ENCODE data around the gene GAS2. TPM values are rescaled to one million over a fixed set of nuclear protein-coding genes. Genes with fewer than 3 reads are reported as not detected.
"Not testable (repeated sequence)": the region's sequence is repeated elsewhere in the genome, so short reads cannot be mapped to it uniquely, and the experiment has no call there.

Gene GAS2
- total RNA-seq (2014; rRNA removed; shearing (Covaris generic)), result 4.4 and 7.6 TPM in 2 replicates

DNA sequence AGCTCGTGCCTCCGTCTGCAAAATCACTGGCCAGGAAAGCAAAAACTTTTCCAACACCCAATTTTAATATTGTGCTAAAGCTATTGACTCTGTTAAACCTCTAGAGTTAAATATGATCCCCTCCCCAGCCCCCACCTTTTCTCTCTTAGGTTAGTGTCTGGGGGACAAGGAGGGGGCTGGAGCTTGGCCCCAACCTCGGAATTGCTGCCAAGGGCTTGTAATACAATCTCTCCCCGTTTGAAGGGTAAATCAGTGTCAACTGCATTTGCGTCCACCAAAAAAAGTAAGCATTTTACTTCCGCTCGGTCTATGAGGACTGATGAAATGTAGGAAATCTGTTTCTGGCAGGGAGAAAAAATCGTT, at the start of gene GAS2:
Gene GAS2, plus strand, starts transcription at position 287 of the 363 bp plus-strand sequence. CDS start 8,259 bp downstream, outside the sequence.
- no peak for DNase-seq (ENCODE audit: low spot score)

- DNase-seq (ENCODE audit: low spot score), result no peak
Observed at GRCh38 chr11:22617868-22618267, 48.5 kb upstream of the GAS2 start.

- peak; percentile 73 for DNase-seq (ENCODE audit: low spot score)
Observed at GRCh38 chr11:22624742-22625447, 41.5 kb upstream of the GAS2 start.

DNA sequence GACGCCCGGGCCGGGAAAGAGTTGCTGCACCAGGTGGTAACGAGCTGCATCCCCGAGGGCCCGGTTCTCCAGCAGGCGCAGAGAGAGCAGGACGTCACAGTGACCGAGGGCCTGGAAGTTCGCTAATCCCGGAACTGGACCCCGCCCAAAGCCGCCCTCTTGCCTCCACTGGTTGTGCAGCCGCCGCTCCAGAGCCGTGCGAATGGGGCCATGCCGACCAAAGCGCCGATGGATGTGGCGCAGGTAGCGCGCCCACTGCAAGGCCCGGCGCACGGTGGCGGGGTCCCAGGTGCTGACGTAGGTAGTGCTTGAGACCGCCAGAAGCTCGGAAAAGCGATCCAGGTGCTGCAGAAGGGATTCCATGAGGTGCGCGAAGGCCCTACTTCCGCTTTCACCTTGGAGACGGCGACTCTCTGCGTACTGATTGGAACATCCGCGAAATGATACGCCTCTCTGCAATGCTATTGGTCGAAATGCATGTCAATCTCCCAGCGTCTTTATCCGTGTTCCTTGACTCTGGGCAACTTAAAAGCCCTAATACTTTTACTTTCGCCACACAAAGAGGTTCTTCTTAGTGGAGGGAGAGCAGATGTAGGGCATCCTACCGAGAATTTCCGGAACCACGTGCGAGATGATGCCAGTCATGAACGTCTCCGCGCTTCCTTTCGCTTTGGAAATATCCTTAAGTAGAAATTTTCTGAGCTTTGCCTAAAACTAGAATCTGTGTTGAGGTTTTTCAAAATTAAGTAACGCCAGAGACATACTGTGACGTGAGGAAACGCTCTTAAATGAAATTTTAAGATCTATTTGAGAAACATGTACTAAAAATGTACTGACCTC, 40.7 kb upstream of the GAS2 start, which contains the start of gene FANCF:
Gene FANCF, minus strand, starts transcription at position 376 of the 840 bp plus-strand sequence. Its CDS starts 13 bp downstream, at position 363.
- peak; percentile 99 for DNase-seq (ENCODE audit: low spot score)

DNA sequence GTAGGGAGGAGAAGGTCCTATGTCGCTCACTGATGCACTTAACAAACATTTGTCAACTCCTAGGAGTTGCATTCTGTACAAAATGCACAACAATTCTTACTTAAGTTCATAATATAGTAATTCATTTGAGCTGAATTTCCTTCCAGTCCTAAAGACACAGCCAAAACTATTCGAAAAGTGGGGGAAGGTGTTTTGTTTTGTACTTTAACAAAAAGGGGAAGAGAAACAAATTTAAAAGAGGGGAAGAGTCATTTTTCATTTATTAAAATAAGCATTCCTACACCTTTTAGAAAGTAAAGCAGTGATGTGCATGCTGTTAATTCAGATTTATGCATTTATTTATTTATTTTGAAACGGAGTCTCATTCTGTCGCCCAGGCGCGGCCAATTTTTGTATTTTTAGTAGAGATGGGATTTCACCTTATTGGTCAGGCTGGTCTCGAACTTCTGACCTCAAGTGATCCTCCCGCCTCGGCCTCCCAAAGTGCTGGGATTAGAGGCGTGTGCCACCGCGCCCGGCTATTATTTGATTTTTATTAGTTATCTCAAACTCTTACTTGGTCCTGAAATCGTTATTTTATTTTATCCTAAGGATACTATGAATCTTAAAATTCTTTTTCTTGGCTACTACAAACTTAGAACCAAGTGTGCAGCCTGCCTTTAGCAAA, 39.7 kb upstream of the GAS2 start:
- no peak for DNase-seq (ENCODE audit: low spot score)

DNA sequence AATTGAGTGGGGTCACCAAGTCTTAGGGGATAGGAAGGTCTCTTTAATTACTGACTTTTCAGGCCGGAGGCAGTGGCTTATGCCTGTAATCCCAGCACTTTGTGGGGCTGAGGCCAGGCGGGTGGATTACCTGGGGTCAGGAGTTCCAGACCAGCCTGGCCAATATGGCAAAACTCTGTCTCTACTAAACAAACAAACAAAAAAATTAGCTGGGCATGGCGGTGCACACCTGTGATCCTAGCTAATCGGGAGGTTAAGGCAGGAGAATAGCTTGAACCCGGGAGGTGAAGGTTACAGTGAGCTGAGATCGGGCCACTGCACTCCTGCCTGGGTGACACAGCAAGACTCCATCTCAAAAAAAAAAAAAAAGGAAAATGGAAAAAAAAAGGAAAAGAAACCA, 39.0 kb upstream of the GAS2 start:
- DNase-seq (ENCODE audit: low spot score), result no peak

DNA sequence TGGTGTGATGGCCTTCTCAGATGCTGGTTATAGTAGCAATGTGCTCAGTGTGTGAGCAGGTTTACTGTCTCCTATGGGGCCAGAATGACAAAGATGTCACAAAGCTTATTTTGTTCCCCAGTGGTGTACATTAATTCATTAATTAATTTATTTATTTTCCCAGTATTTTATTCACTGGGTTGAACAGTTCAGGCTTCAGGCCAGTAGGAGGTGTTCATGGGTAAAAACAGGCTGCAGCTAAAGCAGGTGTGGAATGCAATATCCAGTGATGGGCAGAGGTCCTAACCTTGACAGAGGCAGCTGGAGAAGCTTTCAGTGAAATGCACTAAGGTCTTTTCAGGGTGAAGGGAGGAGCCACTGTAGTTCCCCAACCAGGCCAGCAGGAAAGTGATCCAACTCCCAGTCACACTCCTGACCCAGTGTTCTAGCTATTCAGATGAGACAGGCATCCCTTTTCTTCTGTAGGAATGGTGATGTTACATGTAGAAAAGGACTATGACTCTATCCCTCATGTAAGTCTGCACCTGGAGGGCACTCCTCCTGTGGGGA, 33.0 kb upstream of the GAS2 start:
- DNase-seq (ENCODE audit: low spot score), result no peak

GRCh38 chr11:22634897-22635629, 31.3 kb upstream of the GAS2 start:
- DNase-seq (ENCODE audit: low spot score), result peak; percentile 58

DNA sequence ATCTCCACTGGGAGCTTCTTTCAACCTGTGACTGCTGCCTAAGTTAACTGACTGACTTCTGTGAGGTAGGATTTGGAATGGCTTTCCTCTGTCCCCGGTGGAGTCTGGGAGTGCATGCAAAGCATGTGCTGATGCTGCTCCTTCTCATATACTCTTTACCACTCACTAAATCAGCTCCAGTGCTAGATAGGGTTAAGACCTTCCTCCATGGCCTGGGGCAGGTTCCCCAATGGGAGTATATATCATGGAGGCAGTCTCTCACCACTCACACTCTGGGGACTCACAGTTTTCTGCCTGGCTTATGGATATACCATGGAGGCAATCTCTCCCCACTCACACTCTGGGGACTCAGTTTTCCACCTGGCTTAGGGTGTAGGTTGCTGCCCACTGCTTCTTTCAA, 30.7 kb upstream of the GAS2 start:
- no peak for DNase-seq (ENCODE audit: low spot score)

GRCh38 chr11:22640862-22641261, 25.5 kb upstream of the GAS2 start:
- no peak for DNase-seq (ENCODE audit: low spot score)

GRCh38 chr11:22641559-22641958, 24.9 kb upstream of the GAS2 start:
- DNase-seq (ENCODE audit: low spot score), result no peak

GRCh38 chr11:22652346-22652745, 14.1 kb upstream of the GAS2 start:
- not testable (repeated sequence) for DNase-seq (ENCODE audit: low spot score)

DNA sequence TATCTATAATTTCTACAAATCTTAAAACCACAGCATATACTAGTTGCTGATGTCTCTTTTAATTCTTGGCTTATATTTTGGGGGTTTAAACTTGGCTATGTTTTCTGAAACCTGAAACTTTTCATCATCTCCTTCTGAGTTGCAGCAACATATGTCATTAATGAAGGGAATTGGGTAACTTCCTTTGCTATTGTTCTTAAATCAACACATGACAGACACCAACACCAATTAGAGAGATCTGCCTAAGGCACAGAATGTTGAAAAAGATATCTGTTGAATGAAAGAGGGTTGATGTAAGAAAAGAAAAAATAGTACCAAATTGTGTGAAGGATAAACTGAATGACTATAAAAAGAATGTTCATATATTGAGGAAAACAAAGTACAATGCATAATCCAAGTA, 10.3 kb upstream of the GAS2 start:
- DNase-seq (ENCODE audit: low spot score), result peak; percentile 34

- no peak for DNase-seq (ENCODE audit: low spot score)
Observed at GRCh38 chr11:22657101-22657694, 9.2 kb upstream of the GAS2 start.

GRCh38 chr11:22659783-22660182, 6.6 kb upstream of the GAS2 start:
- DNase-seq (ENCODE audit: low spot score), result no peak

GRCh38 chr11:22666688-22667439, 453 bp downstream of the GAS2 start:
- DNase-seq (ENCODE audit: low spot score), result no peak

DNA sequence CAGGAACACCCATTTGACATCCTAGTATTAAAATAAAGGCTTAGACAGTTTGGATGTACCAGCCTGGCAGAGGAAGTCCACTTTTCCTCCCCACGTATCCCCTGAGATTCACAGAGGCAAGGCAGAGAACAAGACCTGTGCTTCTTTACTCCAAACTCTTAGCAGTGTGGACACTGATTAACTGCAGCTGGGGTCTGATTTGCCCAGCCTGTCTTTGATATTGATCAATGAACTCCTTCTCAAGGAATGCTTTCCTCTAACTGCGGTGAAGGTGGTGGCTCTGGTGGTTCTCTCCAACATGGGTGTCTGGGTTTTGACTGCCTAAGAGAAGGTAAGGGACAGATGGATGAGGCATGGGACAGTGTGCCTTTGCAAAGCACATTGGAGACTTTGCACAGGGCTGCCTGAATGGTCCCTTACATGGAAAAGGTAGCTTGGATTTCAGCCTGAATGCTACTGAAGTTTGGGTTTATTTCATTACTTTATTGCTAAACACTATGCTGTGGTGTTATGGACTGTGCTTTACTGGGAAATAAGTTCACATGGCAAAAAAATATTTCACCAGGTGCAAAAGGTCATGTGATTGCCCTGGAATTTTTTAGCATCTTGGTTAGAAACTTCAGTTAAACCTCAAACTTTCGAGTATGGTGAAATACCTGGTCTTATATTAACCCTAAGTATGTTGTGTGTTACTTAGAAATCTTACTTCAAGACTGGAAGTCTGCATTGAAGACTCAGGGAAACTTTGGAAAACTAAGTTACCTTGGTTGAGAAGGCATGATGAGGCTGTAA, 1.8 kb downstream of the GAS2 start:
- DNase-seq (ENCODE audit: low spot score), result no peak

GRCh38 chr11:22669368-22669767, 3.0 kb downstream of the GAS2 start:
- DNase-seq (ENCODE audit: low spot score), result no peak

GRCh38 chr11:22670830-22671229, 4.4 kb downstream of the GAS2 start:
- peak; percentile 40 for DNase-seq (ENCODE audit: low spot score)

Data from H4 (cell line).